Measurements from ENCODE around the gene HMCN1. TPM values are rescaled to one million over a fixed set of nuclear protein-coding genes. Genes with fewer than 3 reads are reported as not detected.
A peak's percentile ranks its signal among the peaks of the same experiment; 100 is the strongest.

HMCN1 gene
- total RNA-seq, 2 donors from 2014 or later, result 6.5 to 7.4 TPM

- no peak overlapping the region for H3K4me3 Mint-ChIP-seq
- no peak for DNase-seq
- no peaks in the 10 kb centered on the region for H3K27me3 Mint-ChIP-seq (ENCODE audit: insufficient read depth)
- no peaks in the 10 kb centered on the region for H3K36me3 ChIP-seq (ENCODE audit: control insufficient read depth, insufficient read depth, low read length)
- TF ChIP-seq CTCF (conservative IDR thresholded peaks at IDR 0.05), result no peak
- H3K9me3 ChIP-seq (ENCODE audit: control insufficient read depth, low read length), result no peaks in the 10 kb centered on the region
- no peak overlapping the region for H3K9ac ChIP-seq (ENCODE audit: extremely low read depth, low read length, poor library complexity, severe bottlenecking)
- 94 to 100% methylated on average over 1 to 4 of the region's 4 CpGs for WGBS, 2 experiments (ENCODE audit: insufficient coverage in 1 of 2, insufficient read length in 1 of 2)
- no peaks in the 10 kb centered on the region for H3K9me3 Mint-ChIP-seq
- H3K27ac ChIP-seq (ENCODE audit: low read depth, low read length), result no peak overlapping the region
- H3K27ac Mint-ChIP-seq, result no peak overlapping the region
- H3K4me1 ChIP-seq (ENCODE audit: control insufficient read depth, insufficient read depth, low read length), result no peaks in the 10 kb centered on the region
- no peaks in the 10 kb centered on the region for H3K27me3 ChIP-seq (ENCODE audit: control insufficient read depth, insufficient read depth, low read length, poor library complexity, severe bottlenecking)
- no peak overlapping the region for H3K4me3 ChIP-seq (ENCODE audit: low read length)
- H3K36me3 Mint-ChIP-seq (ENCODE audit: low read depth), result no peaks in the 10 kb centered on the region
- no peaks in the 10 kb centered on the region for H3K4me1 Mint-ChIP-seq
Observed at GRCh38 chr1:185984113-185984836, 250.1 kb downstream of the HMCN1 start.

- DNase-seq, result no peak
- Mint-ChIP-seq H3K9me3 (no peaks in the 10 kb centered on the region), H3K27me3 (ENCODE audit: insufficient read depth) (no peaks in the 10 kb centered on the region), H3K4me3 (no peak overlapping the region), H3K27ac (peak overlapping the region; percentile 18), H3K4me1 (no peaks in the 10 kb centered on the region), H3K36me3 (ENCODE audit: low read depth) (no peaks in the 10 kb centered on the region)
- no peak overlapping the region for H3K9ac ChIP-seq (ENCODE audit: extremely low read depth, low read length, poor library complexity, severe bottlenecking)
- no peaks in the 10 kb centered on the region for H3K4me1 ChIP-seq (ENCODE audit: control insufficient read depth, insufficient read depth, low read length)
- no peak for TF ChIP-seq CTCF (conservative IDR thresholded peaks at IDR 0.05)
- H3K27ac ChIP-seq (ENCODE audit: low read depth, low read length), result no peak overlapping the region
- H3K9me3 ChIP-seq (ENCODE audit: control insufficient read depth, low read length), result no peaks in the 10 kb centered on the region
- no peak overlapping the region for H3K4me3 ChIP-seq (ENCODE audit: low read length)
- WGBS, 2 experiments (ENCODE audit: insufficient coverage in 1 of 2, insufficient read length in 1 of 2), result 95 to 99% methylated on average over 6 to 7 of the region's 7 CpGs
- H3K27me3 ChIP-seq (ENCODE audit: control insufficient read depth, insufficient read depth, low read length, poor library complexity, severe bottlenecking), result no peaks in the 10 kb centered on the region
- no peaks in the 10 kb centered on the region for H3K36me3 ChIP-seq (ENCODE audit: control insufficient read depth, insufficient read depth, low read length)
Observed at GRCh38 chr1:185987611-185988321, 253.6 kb downstream of the HMCN1 start.

GRCh38 chr1:185990565-185990964, 256.4 kb downstream of the HMCN1 start:
- H3K9me3 ChIP-seq (ENCODE audit: control insufficient read depth, low read length), result no peaks in the 10 kb centered on the region
- H3K9ac ChIP-seq (ENCODE audit: extremely low read depth, low read length, poor library complexity, severe bottlenecking), result no peak overlapping the region
- Mint-ChIP-seq H3K36me3 (ENCODE audit: low read depth) (no peaks in the 10 kb centered on the region), H3K9me3 (no peaks in the 10 kb centered on the region), H3K4me3 (no peak overlapping the region), H3K4me1 (no peaks in the 10 kb centered on the region), H3K27me3 (ENCODE audit: insufficient read depth) (no peaks in the 10 kb centered on the region), H3K27ac (no peak overlapping the region)
- TF ChIP-seq CTCF (conservative IDR thresholded peaks at IDR 0.05), result no peak
- H3K27me3 ChIP-seq (ENCODE audit: control insufficient read depth, insufficient read depth, low read length, poor library complexity, severe bottlenecking), result no peaks in the 10 kb centered on the region
- H3K4me1 ChIP-seq (ENCODE audit: control insufficient read depth, insufficient read depth, low read length), result no peaks in the 10 kb centered on the region
- no peak overlapping the region for H3K27ac ChIP-seq (ENCODE audit: low read depth, low read length)
- no peak for DNase-seq
- no peaks in the 10 kb centered on the region for H3K36me3 ChIP-seq (ENCODE audit: control insufficient read depth, insufficient read depth, low read length)
- no peak overlapping the region for H3K4me3 ChIP-seq (ENCODE audit: low read length)

Data from endodermal cell (in vitro differentiated cells).